ENCODE data around the gene RHOF.
A peak's percentile ranks its signal among the peaks of the same experiment; 100 is the strongest.

The RHOF gene, protein sequence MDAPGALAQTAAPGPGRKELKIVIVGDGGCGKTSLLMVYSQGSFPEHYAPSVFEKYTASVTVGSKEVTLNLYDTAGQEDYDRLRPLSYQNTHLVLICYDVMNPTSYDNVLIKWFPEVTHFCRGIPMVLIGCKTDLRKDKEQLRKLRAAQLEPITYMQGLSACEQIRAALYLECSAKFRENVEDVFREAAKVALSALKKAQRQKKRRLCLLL

DNA sequence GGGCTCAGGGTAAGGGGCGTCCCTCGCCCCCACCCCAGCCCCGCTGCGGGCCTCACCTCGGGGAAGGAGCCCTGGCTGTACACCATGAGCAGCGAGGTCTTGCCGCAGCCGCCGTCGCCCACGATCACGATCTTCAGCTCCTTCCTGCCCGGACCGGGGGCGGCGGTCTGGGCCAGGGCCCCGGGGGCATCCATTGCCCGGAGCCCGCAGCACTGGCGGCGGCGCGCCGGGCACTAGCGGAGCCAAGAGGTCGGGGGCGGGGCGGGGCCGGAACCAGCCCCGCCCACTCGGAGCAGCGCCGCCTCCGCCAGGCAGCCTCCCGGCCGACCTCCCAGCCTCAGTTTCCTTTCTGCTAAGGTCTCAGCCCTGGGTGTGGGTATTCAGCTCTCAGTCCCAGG is at the start of gene RHOF:
Gene RHOF, minus strand, starts transcription at position 249 of the 398 bp plus-strand sequence. Its CDS starts 55 bp downstream, at position 194.
- DNase-seq = peak; percentile 72 to 73

DNA sequence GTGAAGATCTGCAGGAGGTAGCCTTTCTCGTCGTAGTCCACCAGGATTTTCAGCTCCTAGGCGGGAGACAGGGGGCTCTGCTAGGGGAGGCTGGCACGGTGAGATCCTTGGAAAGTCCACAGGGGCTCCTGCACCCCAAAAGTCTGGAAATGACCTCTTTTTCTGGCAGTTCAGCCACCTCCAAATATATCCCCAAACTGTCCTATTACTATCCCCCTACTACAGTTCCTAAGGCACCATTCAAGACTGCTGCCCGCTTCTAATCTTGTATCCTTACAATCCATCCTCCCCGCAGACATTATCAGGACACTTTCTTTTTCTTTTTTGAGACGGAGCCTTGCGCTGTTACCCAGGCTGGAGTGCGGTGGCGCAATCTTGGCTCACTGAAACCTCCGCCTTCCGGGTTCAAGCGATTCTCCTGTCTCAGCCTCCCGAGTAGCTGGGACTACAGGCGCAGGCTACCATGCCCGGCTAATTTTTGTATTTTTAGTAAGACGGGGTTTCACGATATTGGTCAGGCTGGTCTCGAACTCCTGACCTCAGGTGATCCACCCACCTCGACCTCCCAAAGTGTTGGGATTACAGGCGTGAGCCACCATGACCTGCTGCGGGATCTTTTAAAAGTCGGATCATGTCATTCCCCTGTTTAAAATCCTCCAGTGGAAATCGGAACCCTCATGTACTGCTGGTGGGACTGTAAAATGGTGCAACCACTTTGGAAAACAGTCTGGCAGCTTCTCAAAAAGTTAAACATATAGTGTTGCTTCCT is 46.7 kb upstream of the RHOF start:
- DNase-seq = peak in 1 of 2 experiments; percentile 41

DNA sequence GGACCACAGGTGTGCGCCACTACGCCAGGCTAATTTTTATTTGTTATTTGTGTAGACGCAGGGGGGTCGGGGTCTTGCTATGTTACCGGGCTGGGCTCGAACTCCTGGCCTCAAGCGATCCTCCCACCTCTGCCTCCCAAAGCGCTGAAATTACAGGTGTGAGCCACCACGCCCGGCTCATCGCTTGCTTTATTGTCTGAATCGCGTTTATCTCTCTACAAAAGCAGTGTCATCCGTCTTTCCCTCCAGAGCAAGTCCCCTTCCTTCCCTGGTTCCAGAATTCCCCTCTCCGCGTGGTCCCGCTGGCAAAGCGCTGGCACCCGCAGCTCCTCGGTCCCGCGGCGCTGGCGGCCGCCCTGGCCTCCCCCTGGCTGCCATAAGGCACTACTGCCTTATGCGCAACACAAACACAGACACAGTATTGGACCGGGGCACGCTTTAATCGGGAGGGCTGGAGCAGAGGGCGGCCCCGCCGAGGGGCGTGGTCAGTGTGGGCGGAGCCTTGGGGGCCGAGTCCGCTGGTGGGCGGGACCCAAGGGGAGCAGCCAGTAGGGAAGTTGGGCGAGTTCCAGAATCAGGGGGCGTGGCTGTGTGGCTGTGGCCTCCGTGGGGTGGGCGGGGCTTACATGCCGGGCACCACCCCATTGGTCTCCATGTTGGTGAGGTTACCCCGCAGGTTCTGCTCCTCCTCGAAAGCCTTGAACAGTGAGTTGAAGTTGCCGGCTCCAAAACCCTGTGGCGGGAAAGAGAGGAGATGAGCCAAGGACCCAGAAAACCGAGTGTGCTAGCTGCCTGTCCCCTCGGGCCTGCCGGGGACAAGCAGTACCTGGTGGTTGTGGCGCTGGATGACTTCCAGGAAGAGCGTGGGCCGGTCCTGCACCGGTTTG is 45.9 kb upstream of the RHOF start:
- DNase-seq = peak; percentile 96 to 97

DNA sequence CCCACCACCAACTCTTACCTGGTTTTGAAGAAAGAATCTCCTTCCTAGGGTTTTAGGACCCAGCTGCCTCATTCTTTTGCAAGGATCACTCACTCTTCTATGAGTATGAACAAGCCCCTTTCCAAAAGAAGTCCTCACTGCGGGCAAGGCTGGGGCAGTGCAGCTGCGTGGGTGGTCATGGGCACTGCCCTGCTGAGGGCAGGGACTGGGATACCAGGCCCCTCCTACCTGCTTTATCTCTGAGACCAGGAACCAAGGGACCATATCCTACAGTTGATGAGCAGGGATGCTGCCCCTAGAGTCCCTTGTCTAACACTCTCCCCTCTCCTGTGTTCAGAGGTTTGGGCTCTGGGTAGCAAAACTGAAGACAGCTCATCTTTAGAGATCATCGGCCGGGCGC is 44.6 kb upstream of the RHOF start:
- DNase-seq = no peak

DNA sequence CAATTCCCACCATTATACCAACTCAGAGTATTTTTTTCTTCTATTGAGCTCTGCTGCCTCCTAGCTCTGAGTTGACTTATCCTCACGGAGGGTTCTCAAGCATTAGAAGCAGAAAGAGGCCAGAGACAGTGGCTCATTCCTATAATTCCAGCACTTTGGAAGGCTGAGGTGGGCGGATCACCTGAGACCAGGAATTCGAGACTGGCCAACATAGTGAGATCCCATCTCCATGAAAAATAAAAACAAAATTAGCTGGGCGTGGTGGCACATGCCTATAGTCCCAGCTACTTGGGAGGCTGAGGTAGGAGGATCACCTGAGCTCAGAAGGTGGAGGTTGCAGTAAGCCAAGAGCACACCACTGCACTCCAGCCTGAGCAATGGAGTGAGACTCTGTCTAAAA is 44.2 kb upstream of the RHOF start:
- DNase-seq = no peak

DNA sequence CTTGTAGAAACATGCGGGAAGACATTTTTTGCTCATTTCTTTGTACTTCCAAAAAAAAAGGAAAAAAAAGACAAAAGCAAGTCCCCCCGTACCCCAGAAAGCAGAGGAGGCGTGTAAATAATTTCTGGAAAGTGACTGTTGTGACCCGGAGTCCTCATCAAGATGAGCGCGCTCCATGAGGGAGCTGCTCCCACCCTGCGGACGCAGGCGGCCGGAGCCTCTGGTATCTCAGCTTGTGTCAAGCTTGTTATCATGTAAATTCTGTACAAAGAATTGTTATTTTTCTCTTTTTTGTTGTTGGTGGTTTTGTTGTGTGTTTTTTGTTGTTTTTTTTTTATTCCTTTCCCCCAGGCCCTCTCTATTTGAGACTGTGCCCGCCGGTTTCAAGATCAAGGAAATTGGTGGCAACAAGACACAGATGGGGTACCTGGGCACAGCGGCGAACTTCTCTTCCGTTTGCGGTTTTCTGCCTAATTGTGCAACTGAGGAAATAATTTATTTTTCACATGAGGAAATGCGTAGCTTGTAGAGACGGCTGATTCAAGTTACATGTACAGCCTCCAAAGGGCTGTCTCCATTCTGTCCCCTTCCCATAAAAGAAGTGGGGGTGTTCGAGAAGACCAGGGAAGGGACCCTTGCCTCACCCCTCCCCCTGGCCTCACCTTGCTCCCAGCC is 38.2 kb upstream of the RHOF start:
- DNase-seq = no peak

DNA sequence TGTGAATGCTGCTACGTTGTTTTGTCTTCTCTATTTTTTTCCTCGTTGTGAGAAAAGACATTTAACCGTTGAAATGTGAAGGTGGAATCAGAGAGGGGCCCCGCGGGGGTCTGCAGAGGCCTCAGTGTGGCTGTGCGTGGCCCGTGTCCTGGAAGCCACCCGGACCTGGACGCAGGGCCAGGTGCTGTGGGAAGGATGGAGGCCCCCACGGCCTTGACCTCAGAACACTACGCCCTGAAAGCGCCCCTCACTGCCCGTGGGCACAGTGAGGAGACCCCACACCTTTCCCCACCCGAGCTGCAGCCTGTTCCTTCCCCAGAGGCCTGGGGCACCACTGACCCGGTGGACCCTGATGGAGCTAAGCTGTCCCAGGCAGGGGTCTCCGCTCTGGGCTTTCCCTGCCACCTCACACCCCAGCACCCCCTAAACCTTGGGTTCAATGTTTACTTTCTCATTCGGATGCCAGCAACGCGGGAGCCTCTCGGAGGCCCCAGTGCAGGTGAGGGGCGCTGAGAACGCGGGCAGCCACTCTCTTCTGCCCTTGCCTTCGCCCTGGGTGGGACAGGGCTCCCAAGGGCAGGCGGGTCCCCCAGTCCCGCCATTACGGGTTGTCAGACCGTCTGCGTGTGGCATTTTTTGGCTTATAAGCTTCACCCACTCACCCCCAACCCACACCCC is 37.2 kb upstream of the RHOF start:
- DNase-seq = no peak

DNA sequence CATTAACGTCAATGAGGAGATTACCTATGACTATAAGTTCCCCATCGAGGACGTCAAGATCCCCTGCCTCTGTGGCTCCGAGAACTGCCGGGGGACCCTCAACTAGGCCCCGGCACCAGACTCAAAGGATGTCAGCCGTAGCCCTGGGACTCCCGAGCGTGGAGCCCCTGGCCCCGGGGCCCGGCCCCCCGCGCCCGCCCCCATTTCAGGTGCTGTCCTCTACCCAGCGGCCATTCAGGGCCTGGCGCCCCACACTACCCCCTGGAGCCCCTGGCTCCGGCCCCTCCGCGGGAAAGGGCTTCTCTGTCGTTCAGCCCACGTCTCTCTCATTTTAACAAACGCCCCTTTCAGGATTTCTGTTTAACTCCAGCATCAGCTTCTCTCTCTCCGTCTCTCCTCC is 36.6 kb upstream of the RHOF start:
- DNase-seq = no peak

DNA sequence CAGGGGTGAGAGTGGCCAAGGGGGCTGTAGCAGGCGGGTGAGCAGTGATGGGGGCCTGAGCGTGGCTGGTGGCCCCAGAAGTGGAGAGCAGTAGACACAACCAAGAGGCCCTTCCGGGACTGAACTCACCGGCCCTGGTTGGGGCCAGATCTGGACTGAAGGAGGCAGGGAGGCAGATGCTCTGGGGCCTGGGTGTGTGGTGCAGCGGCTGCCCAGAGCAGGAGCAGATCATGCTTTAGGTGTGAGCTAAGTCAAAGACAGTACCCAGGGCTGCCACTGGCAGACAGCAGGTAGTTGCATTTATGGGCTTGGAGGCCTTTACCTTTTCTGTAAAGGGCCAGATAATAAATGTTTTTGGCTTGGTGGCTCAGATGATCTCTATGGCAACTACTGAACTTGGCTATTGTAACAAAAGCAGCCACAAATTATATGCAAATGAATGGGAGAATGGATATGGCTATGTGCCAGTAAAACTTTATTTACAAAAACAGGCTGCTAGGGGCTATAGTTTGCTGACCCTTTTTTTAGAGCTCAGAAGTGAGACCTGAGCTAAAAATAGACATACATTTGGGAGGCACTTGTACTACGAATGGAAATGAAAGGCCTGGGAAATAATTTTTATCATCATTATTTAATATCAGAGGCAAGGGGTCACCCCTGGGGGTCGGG is 35.9 kb upstream of the RHOF start:
- no peak for DNase-seq

DNA sequence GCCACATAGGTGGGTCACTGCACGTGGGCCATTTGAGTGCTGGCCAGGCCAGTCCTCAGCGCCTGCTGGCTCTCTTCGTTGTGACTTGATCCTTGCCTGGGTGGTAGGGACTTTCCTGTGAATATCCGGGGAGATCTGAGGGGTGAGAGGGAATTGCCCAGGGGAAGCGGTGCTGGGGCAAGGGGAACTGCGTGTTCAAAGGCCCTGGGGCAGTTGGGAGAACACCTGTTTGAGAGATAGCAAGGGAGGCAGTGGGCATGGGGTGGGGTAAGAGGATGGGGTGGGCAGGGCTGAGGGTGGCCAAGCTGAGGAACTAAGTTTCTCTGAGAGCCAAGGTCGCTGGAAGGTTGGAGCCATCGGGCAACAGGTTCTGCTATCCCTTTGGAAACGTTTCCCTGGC is 35.3 kb upstream of the RHOF start:
- no peak for DNase-seq

DNA sequence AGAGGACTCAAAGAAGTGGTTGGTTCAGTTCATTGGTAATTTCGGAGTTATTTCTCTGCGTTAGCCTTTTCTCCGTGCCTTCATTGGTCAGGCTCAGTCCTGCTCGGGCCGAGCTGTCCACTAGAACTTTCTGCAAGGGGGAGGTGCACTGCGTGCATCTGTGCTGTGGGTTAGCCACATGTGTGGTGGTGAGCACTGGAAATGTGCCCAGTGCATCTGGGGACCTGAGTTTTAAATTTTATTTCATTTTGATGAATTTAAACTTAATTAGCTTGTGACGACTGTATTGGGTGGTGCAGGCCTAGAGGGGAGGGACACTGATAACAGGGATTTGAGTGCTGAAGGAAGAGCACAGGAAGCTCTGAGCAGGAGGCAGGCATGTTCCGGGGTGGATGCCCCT is 34.8 kb upstream of the RHOF start:
- no peak for DNase-seq

DNA sequence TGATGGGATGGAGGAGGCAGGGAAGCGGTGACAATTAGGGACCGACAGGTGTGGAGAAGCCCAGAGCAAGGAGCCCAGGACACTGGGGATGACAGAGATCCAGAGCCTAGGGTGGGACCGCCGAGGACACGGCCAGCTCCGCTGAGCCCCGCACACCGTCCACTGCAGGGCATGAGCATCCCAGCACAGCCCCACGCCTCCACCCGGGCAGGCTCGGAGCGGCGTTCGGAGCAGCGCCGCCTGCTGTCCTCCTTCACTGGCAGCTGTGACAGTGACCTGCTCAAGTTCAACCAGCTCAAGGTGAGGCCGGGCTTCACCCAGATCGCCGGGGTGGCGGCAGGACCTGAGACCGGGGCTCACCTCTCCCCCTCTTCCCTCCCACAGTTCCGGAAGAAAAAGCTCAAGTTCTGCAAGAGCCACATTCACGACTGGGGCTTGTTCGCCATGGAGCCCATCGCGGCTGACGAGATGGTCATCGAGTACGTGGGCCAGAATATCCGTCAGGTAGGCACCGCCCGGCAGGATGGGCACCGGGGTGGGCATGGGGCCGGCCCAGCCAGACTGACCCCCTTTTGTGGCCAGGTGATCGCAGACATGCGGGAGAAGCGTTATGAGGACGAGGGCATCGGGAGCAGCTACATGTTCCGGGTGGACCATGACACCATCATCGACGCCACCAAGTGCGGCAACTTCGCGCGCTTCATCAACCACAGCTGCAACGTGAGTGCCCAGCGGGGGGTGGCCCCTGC is 34.0 kb upstream of the RHOF start:
- no peak for DNase-seq

DNA sequence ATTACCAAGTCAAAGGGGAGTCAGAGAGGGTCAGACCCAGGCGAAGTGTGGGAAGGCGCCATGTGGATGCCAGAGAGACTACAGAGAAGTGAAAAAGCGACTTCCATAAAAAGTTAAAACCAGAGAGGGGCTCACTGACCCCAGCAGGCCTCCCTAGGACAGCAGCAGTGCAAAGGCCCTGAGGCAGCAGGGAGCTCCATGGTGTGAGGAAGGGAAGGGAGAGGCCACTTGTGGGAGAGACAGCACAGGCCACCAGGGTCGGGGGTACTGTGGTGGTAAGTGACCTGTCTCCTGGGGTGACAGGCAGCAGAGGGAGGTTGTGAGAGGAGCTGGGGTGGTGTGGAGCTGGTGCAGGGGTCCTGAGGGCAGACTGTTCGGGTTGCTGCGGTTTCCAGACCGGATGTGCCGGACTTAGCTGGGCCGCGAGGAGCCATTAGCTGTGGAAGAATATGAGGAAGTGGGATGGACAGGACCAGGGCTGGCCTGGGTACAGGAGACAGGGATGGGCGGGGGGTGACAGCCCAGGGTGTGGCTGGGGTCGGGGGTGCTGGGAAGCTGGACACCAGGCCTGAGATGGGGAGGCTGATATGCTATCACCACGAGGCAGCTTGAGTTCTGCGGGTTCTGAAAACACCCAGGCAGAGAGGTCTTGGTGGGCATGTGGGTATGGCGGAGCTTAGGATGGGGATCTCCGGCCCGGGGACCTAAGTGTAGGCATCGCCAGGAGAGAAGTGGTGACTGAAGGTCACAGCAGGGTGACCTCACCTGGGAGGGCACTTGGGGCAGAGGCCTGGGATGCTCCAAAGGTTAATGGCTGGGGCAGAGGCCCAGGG is 33.0 kb upstream of the RHOF start:
- DNase-seq = no peak

DNA sequence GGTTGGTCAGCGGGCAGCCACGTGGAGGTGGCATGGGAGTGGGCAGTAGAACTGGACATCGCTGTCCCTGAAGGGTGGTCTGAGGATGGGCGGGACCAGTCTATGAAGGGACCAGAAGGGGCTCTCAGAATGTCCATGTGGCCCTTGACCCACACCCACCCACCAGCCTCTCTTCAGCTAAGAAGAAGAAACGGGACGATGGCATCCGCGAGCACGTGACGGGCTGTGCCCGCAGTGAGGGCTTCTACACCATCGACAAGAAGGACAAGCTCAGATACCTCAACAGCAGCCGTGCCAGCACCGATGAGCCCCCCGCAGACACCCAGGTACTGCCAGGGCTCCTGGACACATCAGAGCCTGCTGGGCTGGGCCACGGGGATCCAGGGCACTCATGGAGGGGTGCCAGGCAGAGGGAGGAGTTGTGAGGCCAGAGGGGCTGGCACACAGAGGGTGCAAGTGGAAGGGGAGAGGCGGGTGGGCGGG is 31.6 kb upstream of the RHOF start:
- DNase-seq = no peak

DNA sequence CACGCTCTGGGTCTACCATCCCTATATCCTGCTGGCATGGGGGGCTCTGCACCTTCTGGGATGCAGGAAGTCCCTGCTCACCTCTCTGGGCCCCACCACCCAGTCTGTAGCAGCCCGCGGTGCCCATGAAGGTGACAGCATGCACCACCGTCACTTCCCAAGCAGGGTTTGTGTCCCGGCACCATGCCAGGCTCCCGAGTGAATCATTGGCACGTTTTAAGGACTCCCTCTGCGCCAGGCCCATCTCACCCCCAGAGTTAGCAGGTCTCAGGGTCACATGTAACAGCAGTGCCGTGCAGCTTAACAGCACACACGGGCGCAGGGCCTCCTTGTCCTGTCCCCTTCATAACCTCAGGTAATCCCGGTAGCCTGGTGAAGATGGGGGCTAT is 30.2 kb upstream of the RHOF start:
- no peak for DNase-seq

DNA sequence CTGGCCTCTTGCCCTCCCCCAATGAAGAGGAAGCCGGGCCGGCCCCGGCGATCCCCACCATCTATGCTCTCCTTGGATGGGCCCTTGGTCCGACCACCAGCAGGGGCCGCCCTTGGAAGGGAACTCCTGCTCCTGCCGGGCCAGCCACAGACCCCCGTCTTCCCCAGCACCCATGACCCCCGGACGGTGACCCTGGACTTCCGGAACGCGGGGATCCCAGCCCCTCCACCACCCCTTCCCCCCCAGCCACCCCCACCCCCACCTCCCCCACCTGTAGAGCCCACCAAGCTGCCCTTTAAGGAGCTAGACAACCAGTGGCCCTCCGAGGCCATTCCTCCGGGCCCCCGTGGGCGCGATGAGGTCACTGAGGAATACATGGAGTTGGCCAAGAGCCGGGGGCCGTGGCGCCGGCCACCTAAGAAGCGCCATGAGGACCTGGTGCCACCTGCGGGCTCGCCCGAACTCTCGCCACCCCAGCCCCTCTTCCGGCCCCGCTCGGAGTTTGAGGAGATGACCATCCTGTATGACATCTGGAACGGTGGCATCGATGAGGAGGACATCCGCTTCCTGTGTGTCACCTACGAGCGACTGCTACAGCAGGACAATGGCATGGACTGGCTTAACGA is 29.7 kb upstream of the RHOF start:
- DNase-seq = no peak

DNA sequence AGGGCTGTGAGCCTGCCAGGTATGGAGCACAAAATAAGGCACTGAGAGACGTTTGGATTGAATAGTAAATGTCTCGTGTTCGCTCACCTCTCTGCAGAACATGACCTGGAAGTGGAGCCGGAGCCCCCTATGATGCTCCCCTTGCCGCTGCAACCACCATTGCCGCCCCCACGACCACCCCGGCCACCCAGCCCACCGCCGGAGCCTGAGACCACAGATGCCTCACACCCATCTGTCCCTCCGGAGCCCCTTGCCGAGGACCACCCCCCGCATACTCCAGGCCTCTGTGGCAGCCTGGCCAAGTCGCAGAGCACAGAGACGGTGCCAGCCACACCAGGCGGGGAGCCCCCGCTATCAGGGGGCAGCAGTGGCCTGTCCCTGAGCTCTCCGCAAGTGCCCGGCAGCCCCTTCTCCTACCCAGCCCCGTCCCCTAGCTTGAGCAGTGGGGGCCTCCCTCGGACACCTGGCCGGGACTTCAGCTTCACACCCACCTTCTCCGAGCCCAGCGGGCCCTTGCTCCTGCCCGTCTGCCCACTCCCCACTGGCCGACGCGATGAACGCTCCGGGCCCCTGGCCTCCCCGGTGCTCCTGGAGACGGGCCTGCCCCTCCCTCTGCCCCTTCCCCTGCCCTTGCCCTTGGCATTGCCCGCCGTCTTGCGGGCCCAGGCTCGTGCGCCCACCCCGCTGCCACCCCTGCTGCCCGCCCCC is 29.1 kb upstream of the RHOF start:
- DNase-seq = no peak

DNA sequence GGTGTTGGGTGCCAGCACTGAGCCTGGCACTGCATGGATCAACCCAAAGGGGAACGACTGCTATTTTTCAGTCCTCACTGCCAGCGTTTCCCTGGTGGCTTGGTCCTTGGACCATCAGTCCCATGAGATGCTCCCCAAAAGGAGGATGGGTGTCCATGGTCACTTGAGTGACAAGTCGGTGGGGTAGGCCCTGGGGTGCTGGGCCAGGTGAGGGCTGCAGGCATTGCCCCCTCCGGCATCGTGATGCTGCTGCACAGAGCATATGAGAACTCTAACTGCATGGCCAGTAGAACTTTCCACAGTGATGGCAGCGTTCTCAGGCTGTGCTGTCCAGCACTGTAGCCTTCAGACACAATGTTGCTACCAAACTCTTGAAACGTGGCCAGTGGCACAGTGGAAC is 26.6 kb upstream of the RHOF start:
- DNase-seq = no peak

All from Kasumi-1 (cell line).